A673 (cell line): ENCODE data around the gene GSTO2. TPM values are rescaled to one million over a fixed set of nuclear protein-coding genes. Genes with fewer than 3 reads are reported as not detected.

Experiments
- BruUV-seq: library from RNA; stranded (reverse); fragments of 400-500 nt; replicated peaks from 2 replicates; lab custom pipeline; 2021; lab: Mats Ljungman, UMichigan
- CTCF ChIA-PET: fragments of 300-600 bp; sonication (Branson Sonifier 250); formaldehyde crosslinking; loops from one replicate; lab custom pipeline; 2022; ENCODE audit warnings: antibody characterized with exemption; lab: Charles Lee
- POLR2A ChIA-PET: fragments of 300-600 bp; sonication (Branson Sonifier 250); formaldehyde crosslinking; loops from one replicate; lab custom pipeline; 2022; ENCODE audit warnings: antibody characterized with exemption; ENCODE audit not compliant: low non-redundant PET; lab: Charles Lee
- DNase-seq: peaks from one replicate; pipeline ENCODE4 v3.0.0-alpha.2; 2015; ENCODE audit warnings: low spot score
- H3K27ac ChIP-seq: fragments of 200-600 bp; sonication (generic); 2 replicates; pipeline ENCODE4 v1.5.1; 2016; ENCODE audit warnings: mixed run types, low read depth, mild to moderate bottlenecking, mixed read lengths, antibody characterized with exemption, low read length; ENCODE audit not compliant: poor library complexity, severe bottlenecking
- H3K27me3 ChIP-seq: fragments of 200-600 bp; sonication (generic); replicated peaks from 2 replicates; pipeline ENCODE4 v1.6.1; 2017; ENCODE audit warnings: mixed run types, low read depth, mild to moderate bottlenecking, mixed read lengths, antibody characterized with exemption, low read length; ENCODE audit not compliant: insufficient read depth, poor library complexity
- H3K36me3 ChIP-seq: fragments of 200-600 bp; sonication (generic); 2 replicates; pipeline ENCODE4 v1.6.1; 2016; ENCODE audit warnings: mixed run types, mild to moderate bottlenecking, mixed read lengths, antibody characterized with exemption, low read length; ENCODE audit not compliant: insufficient read depth, poor library complexity, severe bottlenecking
- H3K4me1 ChIP-seq: fragments of 200-600 bp; sonication (generic); 2 replicates; pipeline ENCODE4 v1.6.1; 2017; ENCODE audit warnings: mixed run types, mild to moderate bottlenecking, mixed read lengths, antibody characterized with exemption, low read length; ENCODE audit not compliant: insufficient read depth, poor library complexity, severe bottlenecking
- H3K4me3 ChIP-seq: fragments of 200-600 bp; sonication (generic); 2 replicates; pipeline ENCODE4 v1.5.1; 2016; ENCODE audit warnings: low read depth, mixed run types, mild to moderate bottlenecking, mixed read lengths, low read length; ENCODE audit not compliant: poor library complexity, severe bottlenecking
- H3K9me3 ChIP-seq: fragments of 200-600 bp; sonication (generic); 2 replicates; pipeline ENCODE4 v1.6.1; 2016; ENCODE audit warnings: mixed run types, low read depth, mild to moderate bottlenecking, mixed read lengths, antibody characterized with exemption, low read length; ENCODE audit not compliant: poor library complexity, severe bottlenecking
- CTCF ChIP-seq: fragments of 300-800, 200-600 bp; sonication (generic); conservative IDR thresholded peaks from 2 replicates; pipeline ENCODE4 v1.5.1; 2017; ENCODE audit warnings: low read depth, mild to moderate bottlenecking, antibody characterized with exemption, low read length, moderate library complexity, mixed read lengths
- EZH2 ChIP-seq: fragments of 200-600 bp; sonication (generic); IDR thresholded peaks from 2 replicates; pipeline ENCODE4 v1.6.1; 2017; ENCODE audit warnings: borderline replicate concordance, low read depth, mild to moderate bottlenecking, mixed read lengths, antibody characterized with exemption, low read length; ENCODE audit not compliant: poor library complexity, severe bottlenecking
- intact Hi-C: fragments of 100-400 bp; cut with micrococcal nuclease; formaldehyde crosslinking; loops from one replicate; pipeline ENCODE4 v1.10.0; 2022; ENCODE audit not compliant: unreplicated experiment
- total RNA-seq: library from RNA; stranded (reverse); gene quantifications from 2 replicates; pipeline ENCODE4 v1.2.3, GENCODE V29; 2021

GSTO2 gene
- total RNA-seq, 1 experiment from 2014 or later = 0.26 TPM

- CTCF ChIA-PET = no interaction called here
- Histone ChIP-seq H3K9me3 (no peaks in the 10 kb centered on the region), H3K4me3 (no peak overlapping the region), H3K4me1 (peaks cover 14% of the 10 kb centered on the region), H3K36me3 (no peaks in the 10 kb centered on the region), H3K27ac (no peak overlapping the region), H3K27me3 (no peaks in the 10 kb centered on the region)
- POLR2A ChIA-PET = no interaction called here
- intact Hi-C loops = no loop called here
- no peak for DNase-seq
- no peak for TF ChIP-seq CTCF
- no peak for TF ChIP-seq EZH2
- BruUV-seq = no TSS peak
Measured at GRCh38 chr10:104342941-104343411, 74.0 kb downstream of the GSTO2 start.

- Histone ChIP-seq H3K27me3 (no peaks in the 10 kb centered on the region), H3K4me1 (peaks cover 9% of the 10 kb centered on the region), H3K36me3 (no peaks in the 10 kb centered on the region), H3K27ac (no peak overlapping the region), H3K4me3 (no peak overlapping the region), H3K9me3 (no peaks in the 10 kb centered on the region)
- no peak for DNase-seq
- ChIA-PET CTCF (no interaction called here), POLR2A (no interaction called here)
- BruUV-seq = no TSS peak
- intact Hi-C loops = no loop called here
- TF ChIP-seq CTCF = no peak
Measured at GRCh38 chr10:104344219-104344618, 75.2 kb downstream of the GSTO2 start.

- no peaks in the 10 kb centered on the region for H3K36me3 ChIP-seq
- BruUV-seq = no TSS peak
- peaks cover 5% of the 10 kb centered on the region for H3K4me1 ChIP-seq
- no peak overlapping the region for H3K4me3 ChIP-seq
- H3K27me3 ChIP-seq = no peaks in the 10 kb centered on the region
- TF ChIP-seq EZH2 = no peak
- TF ChIP-seq CTCF = no peak
- no peak overlapping the region for H3K27ac ChIP-seq
- intact Hi-C loops = no loop called here
- no peaks in the 10 kb centered on the region for H3K9me3 ChIP-seq
- DNase-seq = no peak
- ChIA-PET POLR2A (no interaction called here), CTCF (no interaction called here)
Measured at GRCh38 chr10:104345515-104345914, 76.5 kb downstream of the GSTO2 start.
